Endothelial cell of umbilical vein (primary cell): ENCODE results near the gene ACOT11. TPM values are rescaled to one million over a fixed set of nuclear protein-coding genes. Genes with fewer than 3 reads are reported as not detected.

Experiments
- BruUV-seq: library from RNA; stranded (reverse); fragments of 400-500 nt; replicated peaks from 2 replicates; lab custom pipeline; 2021; lab: Mats Ljungman, UMichigan
- CTCF ChIA-PET: fragments of 300-600, 350-600 bp; sonication (Branson Sonifier 250); formaldehyde crosslinking; loops from one replicate; lab custom pipeline; 2021; ENCODE audit warnings: antibody characterized with exemption, inconsistent platforms; lab: Charles Lee
- POLR2A ChIA-PET: fragments of 300-600, 350-600 bp; sonication (Branson Sonifier 250); formaldehyde crosslinking; loops from one replicate; lab custom pipeline; 2021; ENCODE audit warnings: antibody characterized with exemption, inconsistent platforms; lab: Charles Lee
- DNase-seq: peaks from one replicate; pipeline ENCODE4 v3.0.0-alpha.2; 2011; ENCODE audit warnings: low read depth, low spot score
- FAIRE-seq: peaks from 2 replicates; lab custom pipeline; 2011; peaks lifted over from hg19 to GRCh38; lab: Jason Lieb, UNC
- H2AFZ ChIP-seq: 2 replicates; pipeline ENCODE4 v1.6.0; 2012; ENCODE audit warnings: low read depth, low read length, control low read depth, inconsistent platforms
- H3K27ac ChIP-seq: 2 replicates; pipeline ENCODE4 v1.5.1; 2011; ENCODE audit warnings: low read depth, mild to moderate bottlenecking, control low read depth, low read length, moderate library complexity; ENCODE audit not compliant: insufficient read depth
- H3K27me3 ChIP-seq, 2 experiments: 2 replicates each; pipeline versions ENCODE4 v1.6.0 to v1.6.1; 2011; ENCODE audit warnings: low read length in 2 of 2, mixed read lengths in 1 of 2; ENCODE audit not compliant: control insufficient read depth in 2 of 2, insufficient read depth in 2 of 2
- H3K36me3 ChIP-seq, 2 experiments: 2 replicates in 1 of 2; 3 replicates in 1 of 2; pipeline ENCODE4 v1.5.1; 2011; ENCODE audit warnings: low read length in 2 of 2, mild to moderate bottlenecking in 1 of 2, moderate library complexity in 1 of 2; ENCODE audit not compliant: control insufficient read depth in 2 of 2, insufficient read depth in 2 of 2; ENCODE audit errors: extremely low read depth in 1 of 2
- H3K4me1 ChIP-seq: 3 replicates; pipeline ENCODE4 v1.5.1; 2011; ENCODE audit warnings: mild to moderate bottlenecking, low read length; ENCODE audit not compliant: control insufficient read depth, insufficient read depth; ENCODE audit errors: extremely low read depth
- H3K4me2 ChIP-seq: 2 replicates; pipeline ENCODE4 v1.6.1; 2011; ENCODE audit warnings: low read length, control low read depth, mixed read lengths; ENCODE audit not compliant: insufficient read depth
- H3K4me3 ChIP-seq, 3 experiments: fragments of 200-600 bp in 1 of 3; sonication (generic), shearing (Covaris generic) in 1 of 3; replicated peaks in 1 of 3; 2 replicates each; pipeline ENCODE4 v1.5.1; 2011 to 2016; ENCODE audit warnings: control low read depth in 3 of 3, low read length in 3 of 3, mild to moderate bottlenecking in 2 of 3, inconsistent platforms in 1 of 3, low read depth in 1 of 3, moderate library complexity in 1 of 3; ENCODE audit not compliant: insufficient read depth in 1 of 3
- H3K79me2 ChIP-seq: 2 replicates; pipeline ENCODE4 v1.6.0; 2012; ENCODE audit warnings: low read length, inconsistent platforms; ENCODE audit not compliant: control insufficient read depth, insufficient read depth
- H3K9ac ChIP-seq: replicated peaks from 2 replicates; pipeline ENCODE3; 2011; ENCODE audit warnings: low read length, control low read depth; ENCODE audit not compliant: insufficient read depth; ENCODE audit errors: extremely low read depth
- H3K9me1 ChIP-seq: replicated peaks from 3 replicates; pipeline ENCODE4 v1.6.0; 2011; ENCODE audit warnings: mild to moderate bottlenecking, low read length; ENCODE audit not compliant: control insufficient read depth, insufficient read depth; ENCODE audit errors: extremely low read depth
- H3K9me3 ChIP-seq: replicated peaks from 2 replicates; pipeline ENCODE4 v1.5.1; 2012; ENCODE audit warnings: low read length, inconsistent platforms; ENCODE audit not compliant: control insufficient read depth, insufficient read depth
- H4K20me1 ChIP-seq: replicated peaks from 2 replicates; pipeline ENCODE3; 2011; ENCODE audit warnings: mild to moderate bottlenecking, low read length; ENCODE audit not compliant: control insufficient read depth, insufficient read depth; ENCODE audit errors: extremely low read depth
- CTCF ChIP-seq, 2 donors: IDR thresholded peaks; 1 replicate in 1 of 2; 2 replicates in 1 of 2; pipeline ENCODE4 v1.5.1; 2011; ENCODE audit warnings: low read length in 2 of 2, mild to moderate bottlenecking in 2 of 2, moderate library complexity in 2 of 2, control low read depth in 1 of 2, inconsistent platforms in 1 of 2, low read depth in 1 of 2; ENCODE audit not compliant: insufficient read depth in 1 of 2; ENCODE audit errors: extremely low read depth in 1 of 2
- EZH2 ChIP-seq: IDR thresholded peaks from 2 replicates; pipeline ENCODE4 v1.6.1; 2012; ENCODE audit warnings: borderline replicate concordance, low read depth, mild to moderate bottlenecking, moderate library complexity, low read length, inconsistent platforms; ENCODE audit not compliant: severe bottlenecking
- FOS ChIP-seq: IDR thresholded peaks from 2 replicates; pipeline ENCODE4 v1.6.1; 2011; ENCODE audit warnings: mild to moderate bottlenecking, low read length, moderate library complexity, borderline replicate concordance; ENCODE audit not compliant: insufficient read depth
- GATA2 ChIP-seq: IDR thresholded peaks from 2 replicates; pipeline ENCODE4 v1.7.0; 2011; ENCODE audit warnings: low read depth, mild to moderate bottlenecking, moderate library complexity, mixed read lengths, low read length; ENCODE audit not compliant: insufficient read length, insufficient read depth
- JUN ChIP-seq: IDR thresholded peaks from 2 replicates; pipeline ENCODE4 v1.6.1; 2011; ENCODE audit warnings: borderline replicate concordance, low read depth; ENCODE audit not compliant: insufficient read length, insufficient read depth
- MYC ChIP-seq: IDR thresholded peaks from one replicate; pipeline ENCODE4 v1.6.1; 2011; ENCODE audit warnings: mild to moderate bottlenecking, low read depth, low read length
- POLR2A ChIP-seq: IDR thresholded peaks from 2 replicates; pipeline ENCODE4 v1.6.1; 2012; ENCODE audit warnings: low read depth, mild to moderate bottlenecking, control low read depth, low read length
- POLR2AphosphoS5 ChIP-seq: IDR thresholded peaks from 2 replicates; pipeline ENCODE4 v1.6.1; 2012; ENCODE audit warnings: low read depth, mild to moderate bottlenecking, control low read depth, low read length, moderate library complexity; ENCODE audit not compliant: insufficient read depth
- dilution Hi-C: fragments of 300-500 bp; cut with MboI; formaldehyde crosslinking; loops from one replicate; pipeline ENCODE4 v1.15.0; 2019; ENCODE audit warnings: low sequenced_read_pairs; ENCODE audit not compliant: extremely low pct_ligation_motif_present
- intact Hi-C: fragments of 100-400 bp; cut with micrococcal nuclease; formaldehyde crosslinking; loops from one replicate; pipeline ENCODE4 v1.10.0; 2022
- polyA plus RNA-seq, 4 experiments: library from polyadenylated mRNA; depleted of rRNA in 3 of 4; stranded (reverse) in 3 of 4; unstranded in 1 of 4; fragments of >200 nt; gene quantifications; 2 replicates each; pipeline versions ENCODE4 v1.2.1 to v1.2.3, GENCODE V29; 2011 to 2012; ENCODE audit warnings: missing spikeins in 1 of 4
- total RNA-seq: library from RNA; stranded (reverse); gene quantifications from 2 replicates; pipeline ENCODE4 v1.2.3, GENCODE V29; 2021
- TF ChIP-seq, protein P1 (sequence below): IDR thresholded peaks from 2 replicates; pipeline ENCODE4 v1.6.1; 2011; ENCODE audit not compliant: insufficient read depth, insufficient read length

Gene ACOT11
- total and polyA plus RNA-seq, 2 donors (not counting 3 experiments of a cell fraction or from before 2014, with no cell fraction given): 4.5 to 5.4 TPM

- Histone ChIP-seq H3K36me3 (no peaks in the 10 kb centered on the region), H4K20me1 (no peaks in the 10 kb centered on the region), H3K27ac (no peak overlapping the region), H3K9me1 (no peaks in the 10 kb centered on the region), H2AFZ (no peak overlapping the region), H3K9ac (no peak overlapping the region), H3K79me2 (no peaks in the 10 kb centered on the region), H3K4me1 (no peaks in the 10 kb centered on the region), H3K4me3 (no peak overlapping the region), H3K4me2 (no peak overlapping the region), H3K27me3 (no peaks in the 10 kb centered on the region), H3K9me3 (no peaks in the 10 kb centered on the region)
- ChIA-PET CTCF (no interaction called here), POLR2A (no interaction called here)
- intact Hi-C loops (no loop called here), dilution Hi-C loops (no loop called here)
- DNase-seq (no peak), FAIRE-seq (no peak)
- TF ChIP-seq EZH2: no peak
- TF ChIP-seq GATA2: no peak
- no peak for TF ChIP-seq POLR2A
- no peak for TF ChIP-seq JUN
- TF ChIP-seq FOS: no peak
- TF ChIP-seq, protein P1, sequence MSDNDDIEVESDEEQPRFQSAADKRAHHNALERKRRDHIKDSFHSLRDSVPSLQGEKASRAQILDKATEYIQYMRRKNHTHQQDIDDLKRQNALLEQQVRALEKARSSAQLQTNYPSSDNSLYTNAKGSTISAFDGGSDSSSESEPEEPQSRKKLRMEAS: no peak
- TF ChIP-seq CTCF (IDR thresholded peaks at IDR 0.05; ENCODE audit: extremely low read depth in 1 of 2, insufficient read depth in 1 of 2, low read depth in 1 of 2, low read length in 2 of 2): no peak
- TF ChIP-seq MYC: no peak
- TF ChIP-seq POLR2AphosphoS5: no peak
- no TSS peak for BruUV-seq
Measured at GRCh38 chr1:54596756-54597155, 48.7 kb downstream of the ACOT11 start.
